ENCODE results near the gene WDR17.

DNA sequence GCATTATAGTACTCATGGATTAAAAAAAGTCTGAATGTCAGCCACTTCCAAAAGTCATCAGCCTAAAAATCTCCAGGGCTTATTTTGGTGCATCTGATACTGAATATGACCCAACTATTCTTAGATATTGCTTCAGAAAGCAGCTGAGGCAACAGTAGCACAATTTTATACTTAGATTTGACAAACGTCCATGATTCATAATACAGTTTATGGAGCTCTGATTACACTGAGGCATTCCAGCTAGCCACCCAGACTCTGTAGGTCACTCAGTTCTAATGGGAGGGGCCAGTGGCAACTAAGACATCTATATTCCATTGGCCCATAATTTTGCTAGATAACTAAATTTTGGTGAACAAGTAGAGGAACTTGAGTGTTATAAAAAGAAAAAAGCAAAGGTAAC lies 119.4 kb downstream of the WDR17 start:
- TF ChIP-seq SUZ12 (IDR thresholded peaks at IDR 0.05; ENCODE audit: extremely low read depth, insufficient read depth, insufficient read length) (no peak), ZNF274 (IDR thresholded peaks at IDR 0.05; ENCODE audit: low read depth, low read length) (no peak)
